K562 (cell line): ENCODE results near the gene CMBL. TPM values are rescaled to one million over a fixed set of nuclear protein-coding genes. Genes with fewer than 3 reads are reported as not detected.

ENCODE experiments used
- ARID2 ChIP-seq: fragments of 450-650 bp; IDR thresholded peaks from 2 replicates; pipeline ENCODE4 v1.6.1; 2017; ENCODE audit warnings: antibody characterized with exemption, mild to moderate bottlenecking
- ASH1L ChIP-seq: fragments of 450-650 bp; IDR thresholded peaks from 2 replicates; pipeline ENCODE4 v1.6.1; 2018; ENCODE audit warnings: borderline replicate concordance, mild to moderate bottlenecking, low read depth; ENCODE audit not compliant: partially characterized antibody
- BMI1 ChIP-seq: fragments of 150-350 bp; IDR thresholded peaks from 2 replicates; pipeline ENCODE4 v1.6.1; 2014; ENCODE audit warnings: low read length
- CC2D1A ChIP-seq: fragments of 450-650 bp; IDR thresholded peaks from 2 replicates; pipeline ENCODE4 v1.6.1; 2017; ENCODE audit warnings: mild to moderate bottlenecking
- E2F4 ChIP-seq: sonication (generic); formaldehyde crosslinking; IDR thresholded peaks from 2 replicates; pipeline ENCODE4 v1.8.0; 2022; ENCODE audit warnings: mild to moderate bottlenecking, low read depth, missing genetic modification reagents
- HDAC3 ChIP-seq: fragments of 450-650 bp; IDR thresholded peaks from 2 replicates; pipeline ENCODE4 v1.6.1; 2018; ENCODE audit warnings: borderline replicate concordance, mild to moderate bottlenecking, moderate library complexity; ENCODE audit not compliant: partially characterized antibody
- HINFP ChIP-seq: fragments of 450-650 bp; conservative IDR thresholded peaks from 2 replicates; pipeline ENCODE4 v1.6.1; 2016; ENCODE audit warnings: missing genetic modification characterization, low read depth, mild to moderate bottlenecking, control low read depth, missing compliant biosample characterization
- KLF6 ChIP-seq: fragments of 250-450 bp; sonication (Bioruptor Pico); IDR thresholded peaks from 2 replicates; pipeline ENCODE4 v1.4.0; 2020; ENCODE audit warnings: mild to moderate bottlenecking, moderate library complexity, borderline replicate concordance
- MEF2D ChIP-seq: conservative IDR thresholded peaks from 2 replicates; pipeline ENCODE4 v1.6.1; 2016; ENCODE audit warnings: low read depth, missing genetic modification characterization, missing compliant biosample characterization
- PCBP2 ChIP-seq: fragments of 200-400 bp; formaldehyde crosslinking; IDR thresholded peaks from 2 replicates; pipeline ENCODE4 v1.6.1; 2018; ENCODE audit warnings: low read length, low read depth, mild to moderate bottlenecking, moderate library complexity; ENCODE audit not compliant: poor library complexity, severe bottlenecking
- PHF8 ChIP-seq: fragments of 200-600 bp; sonication (generic); IDR thresholded peaks from 2 replicates; pipeline ENCODE4 v1.6.1; 2012; ENCODE audit warnings: mixed run types, mild to moderate bottlenecking, inconsistent platforms, low read length, moderate library complexity, borderline replicate concordance
- RBM14 ChIP-seq: fragments of 200-400 bp; formaldehyde crosslinking; IDR thresholded peaks from 2 replicates; pipeline ENCODE4 v1.6.1; 2018; ENCODE audit warnings: low read depth, mild to moderate bottlenecking, low read length, moderate library complexity, borderline replicate concordance; ENCODE audit not compliant: insufficient read depth
- SLC30A9 ChIP-seq: fragments of 250-450 bp; sonication (Bioruptor Pico); IDR thresholded peaks from 2 replicates; pipeline ENCODE4 v1.8.0; 2022; ENCODE audit warnings: mild to moderate bottlenecking, moderate library complexity
- SMAD1 ChIP-seq: fragments of 150-350 bp; IDR thresholded peaks from 2 replicates; pipeline ENCODE4 v1.6.1; 2014; ENCODE audit warnings: low read length, low read depth; ENCODE audit not compliant: partially characterized antibody
- SP1 ChIP-seq: sonication (generic); formaldehyde crosslinking; IDR thresholded peaks from 2 replicates; pipeline ENCODE4 v1.8.1; 2022; ENCODE audit warnings: mild to moderate bottlenecking, missing genetic modification reagents
- TEAD4 ChIP-seq, 2 experiments: sonication (generic) in 1 of 2; formaldehyde crosslinking in 1 of 2; IDR thresholded peaks; 2 replicates each; pipeline versions ENCODE4 v1.6.1 to v1.8.0; 2012 to 2022; ENCODE audit warnings: borderline replicate concordance in 1 of 2, inconsistent platforms in 1 of 2, low read length in 1 of 2, mild to moderate bottlenecking in 1 of 2, missing genetic modification reagents in 1 of 2
- ZBTB11 ChIP-seq, 3 experiments: fragments of 200-800 bp in 1 of 3; fragments of 250-450 bp in 1 of 3; fragments of 450-650 bp in 1 of 3; sonication (Bioruptor Pico) in 1 of 3; sonication (Bioruptor generic) in 1 of 3; formaldehyde crosslinking in 1 of 3; IDR thresholded peaks; 2 replicates each; pipeline versions ENCODE4 v1.6.1 to v1.8.0; 2016 to 2022; ENCODE audit warnings: mild to moderate bottlenecking in 2 of 3, missing genetic modification characterization in 2 of 3, missing compliant biosample characterization in 1 of 3, moderate library complexity in 1 of 3
- ZNF184 ChIP-seq: sonication (generic); formaldehyde crosslinking; IDR thresholded peaks from 2 replicates; pipeline ENCODE4 v1.5.0; 2020; ENCODE audit warnings: missing genetic modification reagents
- ZNF282 ChIP-seq: sonication (generic); formaldehyde crosslinking; IDR thresholded peaks from 2 replicates; pipeline ENCODE4 v1.8.1; 2023; ENCODE audit warnings: missing genetic modification reagents
- ZNF436 ChIP-seq: fragments of 250-450, 450-650 bp; sonication (Bioruptor Pico); formaldehyde crosslinking; IDR thresholded peaks from 2 replicates; pipeline ENCODE4 v1.7.0; 2020; ENCODE audit warnings: mild to moderate bottlenecking
- polyA plus RNA-seq, 8 experiments: library from polyadenylated mRNA; depleted of rRNA in 4 of 8; stranded (reverse) in 5 of 8; unstranded in 3 of 8; fragments of >200 nt; fragmentation: Nextera tagmentation in 2 of 8; fragmentation: Illumina TruSeq in 1 of 8; extraction: Ambion mirVana in 2 of 8; extraction: Trizol in 1 of 8; gene quantifications; 2 replicates each; pipeline versions ENCODE4 v1.2.1 to v1.2.3, GENCODE V29; 2011 to 2014; ENCODE audit warnings: inconsistent platforms in 1 of 8, missing spikeins in 1 of 8
- total RNA-seq, 7 experiments: library from RNA; depleted of rRNA in 6 of 7; stranded (reverse); fragments of >200 nt in 6 of 7; fragmentation: Illumina TruSeq in 2 of 7; extraction: Trizol in 2 of 7; gene quantifications; 2 replicates each; pipeline versions ENCODE4 v1.2.1 to v1.2.3, GENCODE V29; 2011 to 2021; ENCODE audit warnings: low replicate concordance in 1 of 7

The CMBL gene
- total and polyA plus RNA-seq, 9 of the 15 experiments (the other 6 are each of a cell fraction or from before 2014, with no cell fraction given): 22.6 to 192 (median 71.1) TPM

GRCh38 chr5:10307206-10308148 is at the start of gene CMBL (continued):
- TF ChIP-seq KLF6 (CRISPR knock-in tag): no peak
- TF ChIP-seq CC2D1A: no peak
- TF ChIP-seq ZNF282 (CRISPR knock-in tag): no peak
- no peak; the same call in 1 of the 2 replicates for TF ChIP-seq SP1 (CRISPR knock-in tag)
- TF ChIP-seq HDAC3: no peak
- TF ChIP-seq BMI1: no peak
- TF ChIP-seq PHF8: peak; percentile 79; the same call in 1 of the 2 replicates
- no peak for TF ChIP-seq ASH1L
- peak; percentile 62; the same call in 1 of the 2 replicates for TF ChIP-seq ARID2
- no peak; the same call in none of the 2 replicates for TF ChIP-seq TEAD4 (IDR thresholded peaks at IDR 0.05; ENCODE audit: low read length)
- no peak for TF ChIP-seq TEAD4 (CRISPR knock-in tag; IDR thresholded peaks at IDR 0.05; ENCODE audit: borderline replicate concordance)
- TF ChIP-seq HINFP (tag): no peak
- TF ChIP-seq SLC30A9 (CRISPR knock-in tag): no peak
- peak; percentile 84 for TF ChIP-seq SMAD1
- no peak for TF ChIP-seq E2F4 (CRISPR knock-in tag)
- peak in 1 of 3 experiments; percentile 48; a peak in 1 of 6 replicates for TF ChIP-seq ZBTB11 (CRISPR knock-in tag; IDR thresholded peaks at IDR 0.05)
- no peak for TF ChIP-seq ZNF436 (CRISPR knock-in tag)
- no peak for TF ChIP-seq RBM14
- TF ChIP-seq ZNF184 (CRISPR knock-in tag): no peak
- TF ChIP-seq MEF2D (tag): 0 out of 2 replicates have a peak, but pooled peaks have one; percentile 9
- no peak for TF ChIP-seq PCBP2
